Islet precursor cell (in vitro differentiated cells): ENCODE results near the gene GLYAT.
"Not testable (repeated sequence)": the region's sequence is repeated elsewhere in the genome, so short reads cannot be mapped to it uniquely, and the experiment has no call there.

Experiments
- DNase-seq: peaks from one replicate; pipeline ENCODE4 v3.0.0-alpha.2; 2018

The GLYAT gene

GRCh38 chr11:58742981-58743880 lies 11.5 kb upstream of the GLYAT start:
- DNase-seq, result no peak

DNA sequence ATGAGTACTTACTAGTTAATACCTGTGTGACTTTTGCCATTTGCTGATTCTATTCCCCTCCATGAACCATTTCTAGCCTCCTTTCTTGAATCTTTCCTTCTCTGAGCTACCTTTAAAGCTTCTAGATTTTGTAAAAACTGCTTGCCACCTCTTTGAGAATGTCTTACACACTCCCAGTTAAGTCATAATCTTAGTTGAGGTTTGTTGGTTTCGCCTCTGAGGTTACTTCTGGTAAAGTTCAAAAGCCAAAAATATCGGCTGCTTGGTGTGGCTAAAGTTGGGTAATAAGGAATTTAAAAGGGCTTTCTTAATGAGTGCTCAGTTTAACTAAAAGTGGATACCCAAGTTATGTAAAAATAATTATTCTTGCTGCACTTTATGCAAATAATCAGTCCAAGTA lies 10.4 kb upstream of the GLYAT start:
- DNase-seq, result no peak

GRCh38 chr11:58741127-58741526 lies 9.4 kb upstream of the GLYAT start:
- DNase-seq, result no peak

GRCh38 chr11:58740447-58740846 lies 8.7 kb upstream of the GLYAT start:
- DNase-seq, result no peak

- DNase-seq, result no peak
These were observed 8.1 kb upstream of the GLYAT start for GRCh38 chr11:58739725-58740430.

GRCh38 chr11:58734681-58735490 lies 3.1 kb upstream of the GLYAT start:
- DNase-seq, result no peak

- DNase-seq, result no peak
These were observed 1.1 kb downstream of the GLYAT start for GRCh38 chr11:58730507-58731089.

GRCh38 chr11:58727415-58727797 lies 4.3 kb downstream of the GLYAT start:
- DNase-seq, result no peak

DNA sequence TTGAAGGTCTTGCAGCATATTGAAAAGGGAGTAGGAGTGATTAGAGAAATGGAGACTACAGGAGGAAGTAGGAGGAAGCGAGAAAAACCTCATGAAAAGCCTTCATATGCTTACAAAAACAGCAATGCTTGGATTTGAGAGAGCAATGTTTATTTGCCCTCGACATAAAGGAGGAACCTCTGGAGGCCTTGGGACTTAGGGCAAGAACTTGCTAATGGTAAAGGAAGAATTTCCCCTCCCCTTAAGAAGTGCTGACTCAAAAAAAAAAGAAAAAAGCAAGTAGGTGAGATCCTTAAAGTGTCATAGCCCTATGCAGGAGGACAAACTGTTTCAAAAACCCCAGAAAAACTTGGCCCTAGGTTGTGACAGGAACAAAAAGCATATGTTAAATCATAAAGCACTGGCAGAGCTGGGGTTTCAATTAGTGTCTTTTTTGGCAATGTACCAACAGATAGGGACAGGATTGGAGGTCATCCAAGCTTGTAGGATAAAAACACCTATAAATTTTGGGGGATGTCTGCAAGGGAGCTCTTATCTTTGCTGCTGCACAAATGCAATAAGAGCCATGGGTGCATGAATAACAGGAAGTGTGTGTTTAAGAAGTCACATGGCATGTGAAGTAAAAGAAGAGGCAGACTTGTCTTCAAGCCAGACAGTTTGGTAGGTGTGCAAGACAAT lies 4.9 kb downstream of the GLYAT start:
- DNase-seq, result no peak

DNA sequence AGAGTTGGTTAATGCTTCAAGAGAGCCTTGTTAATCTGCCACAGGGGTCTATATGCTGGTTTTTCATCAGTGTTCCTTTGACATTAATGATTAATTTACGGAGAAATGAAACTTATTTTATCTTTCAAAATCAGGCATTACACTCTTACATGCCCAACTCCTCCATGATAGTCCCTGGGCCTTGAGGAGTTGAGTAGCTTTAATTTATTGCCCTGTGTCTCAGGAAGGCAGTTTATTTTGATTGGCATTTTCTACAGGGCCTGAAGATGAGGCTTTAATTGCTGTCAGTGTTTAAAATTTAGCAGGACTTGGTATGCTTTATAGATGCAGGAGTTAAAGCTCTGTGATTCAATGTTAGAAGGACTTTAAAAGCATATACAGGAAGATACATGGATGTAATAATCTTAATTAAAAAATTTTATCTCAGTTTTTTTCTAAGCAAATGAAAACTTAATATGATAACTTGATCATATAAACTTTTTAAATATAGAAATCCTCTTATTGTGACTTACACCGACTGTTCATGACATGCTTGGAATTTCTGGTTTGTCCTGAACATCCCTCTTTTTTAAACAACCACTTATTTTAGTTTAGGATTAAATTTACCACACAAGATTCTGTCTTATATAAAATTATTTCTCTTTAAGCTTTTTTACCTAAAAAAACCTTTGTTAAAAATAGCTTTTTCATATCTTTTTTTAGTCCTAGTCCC lies 12.2 kb downstream of the GLYAT start:
- DNase-seq, result no peak

- no peak for DNase-seq
These were observed 19.2 kb downstream of the GLYAT start for GRCh38 chr11:58712531-58712930.

GRCh38 chr11:58711832-58712231 lies 19.9 kb downstream of the GLYAT start:
- no peak for DNase-seq

DNA sequence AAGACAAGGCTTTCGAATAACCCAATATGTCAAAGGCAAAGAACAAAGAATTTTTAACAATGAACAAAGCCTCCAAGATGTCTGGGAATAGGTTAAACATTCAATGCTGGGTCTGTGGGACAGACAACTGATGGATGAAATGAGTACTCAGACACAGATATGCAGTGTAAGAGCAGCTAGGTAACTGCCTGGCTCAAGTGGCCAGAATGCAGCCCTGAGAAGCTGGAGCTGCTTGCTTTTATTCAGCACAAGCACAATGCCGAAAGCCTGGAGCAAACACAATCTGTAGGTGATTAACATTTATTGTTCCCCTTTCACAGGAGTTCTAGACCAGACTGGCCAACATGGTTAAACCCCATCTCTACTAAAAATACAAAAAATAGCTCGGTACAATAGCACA lies 24.0 kb downstream of the GLYAT start:
- DNase-seq, result no peak

DNA sequence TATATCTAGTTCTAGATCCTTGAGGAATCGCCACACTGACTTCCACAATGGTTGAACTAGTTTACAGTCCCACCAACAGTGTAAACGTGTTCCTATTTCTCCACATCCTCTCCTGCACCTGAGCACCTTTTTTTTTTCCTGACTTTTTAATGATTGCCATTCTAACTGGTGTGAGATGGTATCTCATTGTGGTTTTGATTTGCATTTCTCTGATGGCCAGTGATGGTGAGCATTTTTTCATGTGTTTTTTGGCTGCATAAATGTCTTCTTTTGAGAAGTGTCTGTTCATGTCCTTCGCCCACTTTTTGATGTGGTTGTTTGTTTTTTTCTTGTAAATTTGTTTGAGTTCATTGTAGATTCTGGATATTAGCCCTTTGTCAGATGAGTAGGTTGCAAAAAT lies 34.9 kb downstream of the GLYAT start:
- not testable (repeated sequence) for DNase-seq

- DNase-seq, result no peak
These were observed 38.7 kb downstream of the GLYAT start for GRCh38 chr11:58693026-58693425.

- DNase-seq, result no peak
These were observed 40.1 kb downstream of the GLYAT start for GRCh38 chr11:58691675-58692074.

DNA sequence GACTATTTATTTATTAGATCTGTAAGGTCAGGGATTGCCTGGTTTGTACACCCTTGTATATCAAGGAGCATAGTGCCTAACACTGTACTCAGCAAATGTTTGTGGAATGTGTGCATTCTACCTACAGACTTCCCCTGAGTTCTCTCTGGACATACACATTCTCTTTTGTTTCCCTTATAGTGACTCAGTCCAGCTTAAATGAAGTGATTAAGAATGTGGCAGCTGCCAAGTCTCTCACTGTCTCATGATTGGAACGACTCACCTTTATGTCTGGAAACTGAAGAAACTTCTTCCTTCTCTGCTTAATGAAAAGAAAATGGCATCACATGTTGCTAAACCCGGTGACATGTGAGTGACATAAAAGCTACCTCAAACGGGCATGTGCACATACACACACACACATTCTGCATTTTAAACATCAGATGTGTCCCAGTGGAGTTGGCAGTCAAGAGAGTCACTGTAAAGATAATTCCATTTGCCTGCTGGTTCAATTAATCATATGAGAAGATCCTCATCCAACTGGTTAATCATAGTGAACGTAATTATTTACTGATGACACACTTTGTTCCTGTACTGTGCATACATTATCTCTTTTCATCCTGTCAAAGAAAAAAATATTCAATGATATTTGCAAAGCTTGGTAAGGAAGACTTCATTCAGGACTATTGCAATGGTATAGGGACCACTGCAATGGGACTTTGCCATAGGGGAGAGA lies 42.8 kb downstream of the GLYAT start:
- no peak for DNase-seq

- DNase-seq, result no peak
These were observed 45.6 kb downstream of the GLYAT start for GRCh38 chr11:58685973-58686722.

DNA sequence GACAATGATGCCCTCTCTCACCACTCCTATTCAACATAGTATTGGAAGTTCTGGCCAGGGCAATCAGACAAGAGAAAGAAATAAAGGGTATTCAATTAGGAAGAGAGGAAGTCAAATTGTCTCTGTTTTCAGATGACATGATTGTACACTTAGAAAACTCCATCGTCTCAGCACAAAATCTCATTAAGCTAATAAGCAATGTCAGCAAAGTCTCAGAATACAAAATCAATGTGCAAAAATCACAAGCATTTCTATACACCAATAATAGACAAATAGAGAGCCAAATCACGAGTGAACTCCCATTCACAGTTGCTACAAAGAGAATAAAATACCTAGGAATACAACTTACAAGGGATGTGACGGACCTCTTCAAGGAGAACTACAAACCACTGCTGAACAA lies 49.1 kb downstream of the GLYAT start:
- DNase-seq, result not testable (repeated sequence)

DNA sequence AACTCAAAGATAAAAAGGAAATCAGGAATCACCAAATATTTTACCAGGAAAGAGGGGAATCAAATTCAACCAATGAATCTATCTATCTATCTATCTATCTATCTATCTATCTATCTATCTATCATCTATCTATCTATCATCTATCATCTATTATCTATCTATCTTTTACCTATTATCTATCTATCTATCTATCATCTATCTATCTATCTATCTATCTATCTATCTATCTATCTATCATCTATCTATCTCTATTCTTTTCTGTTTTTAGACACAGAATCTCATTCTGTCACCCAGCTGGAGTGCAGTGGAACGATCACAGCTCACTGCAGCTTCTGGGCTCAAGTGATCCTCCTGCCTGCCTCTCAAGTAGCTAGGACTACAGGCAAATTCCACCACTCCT lies 54.2 kb downstream of the GLYAT start:
- DNase-seq, result not testable (repeated sequence)
